GM18907 (cell line): ENCODE results near the gene TBRG4.

Experiments used
- ATAC-seq: cut with Tn5 transposase; IDR thresholded peaks from one replicate; pipeline ENCODE4 v1.9.1; 2021; ENCODE audit warnings: mild to moderate bottlenecking, moderate library complexity; ENCODE audit not compliant: unreplicated experiment

TBRG4 gene

GRCh38 chr7:45145881-45146280 lies 34.4 kb upstream of the TBRG4 start:
- no peak for ATAC-seq

- no peak for ATAC-seq
Measured at GRCh38 chr7:45143616-45144015, 32.1 kb upstream of the TBRG4 start.

DNA sequence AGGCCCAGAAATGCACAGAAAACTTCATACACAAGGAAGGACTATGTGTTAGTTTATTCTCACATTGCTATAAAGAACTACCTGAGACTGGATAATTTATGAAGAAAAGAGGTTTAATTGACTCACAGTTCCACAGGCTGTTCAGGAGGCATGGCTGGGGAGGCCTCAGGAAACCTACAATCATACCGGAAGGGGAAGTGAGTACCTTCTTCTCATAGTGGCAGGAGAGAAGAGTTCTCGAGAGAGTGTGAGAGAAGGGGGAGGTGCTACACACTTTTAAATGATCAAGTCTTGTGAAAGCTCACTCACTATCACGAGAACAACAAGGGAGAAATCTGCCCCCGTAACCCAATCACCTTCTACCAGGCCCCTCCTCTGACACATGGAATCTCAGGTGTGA lies 29.3 kb upstream of the TBRG4 start:
- ATAC-seq: no peak

DNA sequence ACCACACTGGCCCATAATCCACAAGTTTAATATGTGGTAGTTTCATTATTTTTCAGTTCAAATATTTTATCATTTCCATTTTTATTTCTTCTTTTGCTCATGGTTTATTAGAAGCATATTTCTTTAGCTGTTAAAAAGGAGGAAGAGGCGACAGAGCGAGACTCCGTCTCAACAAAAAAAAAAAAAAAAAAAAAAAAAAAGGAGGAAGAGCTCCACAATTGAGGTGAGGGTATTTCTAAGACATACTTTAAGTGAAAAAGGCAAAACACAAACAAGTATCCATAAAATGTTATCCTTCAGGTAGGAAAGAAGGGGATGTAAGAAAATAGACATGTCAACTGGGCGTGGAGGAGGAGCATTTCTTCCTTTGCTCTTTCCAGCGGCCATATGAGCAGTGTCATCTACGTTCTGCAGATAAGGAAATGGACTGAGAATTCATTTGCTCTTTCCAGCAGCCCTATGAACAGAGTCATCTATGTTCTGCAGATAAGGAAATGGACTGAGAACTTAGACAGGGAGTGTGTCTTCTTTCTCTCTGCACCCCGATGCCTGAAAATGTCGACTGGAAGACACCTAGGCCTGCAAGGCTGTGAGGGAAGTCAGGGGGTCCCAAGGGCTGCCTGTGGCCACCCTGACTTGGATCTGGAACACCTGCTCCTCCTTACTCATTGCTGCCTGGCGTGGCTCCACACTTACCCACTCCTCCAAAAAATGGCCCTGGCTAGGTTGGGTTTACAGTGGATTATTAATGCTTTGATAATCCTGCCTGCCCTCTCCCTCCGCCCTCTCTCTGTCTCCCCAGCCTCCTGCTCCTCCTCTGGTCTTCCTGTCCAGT lies 27.2 kb upstream of the TBRG4 start:
- no peak for ATAC-seq

DNA sequence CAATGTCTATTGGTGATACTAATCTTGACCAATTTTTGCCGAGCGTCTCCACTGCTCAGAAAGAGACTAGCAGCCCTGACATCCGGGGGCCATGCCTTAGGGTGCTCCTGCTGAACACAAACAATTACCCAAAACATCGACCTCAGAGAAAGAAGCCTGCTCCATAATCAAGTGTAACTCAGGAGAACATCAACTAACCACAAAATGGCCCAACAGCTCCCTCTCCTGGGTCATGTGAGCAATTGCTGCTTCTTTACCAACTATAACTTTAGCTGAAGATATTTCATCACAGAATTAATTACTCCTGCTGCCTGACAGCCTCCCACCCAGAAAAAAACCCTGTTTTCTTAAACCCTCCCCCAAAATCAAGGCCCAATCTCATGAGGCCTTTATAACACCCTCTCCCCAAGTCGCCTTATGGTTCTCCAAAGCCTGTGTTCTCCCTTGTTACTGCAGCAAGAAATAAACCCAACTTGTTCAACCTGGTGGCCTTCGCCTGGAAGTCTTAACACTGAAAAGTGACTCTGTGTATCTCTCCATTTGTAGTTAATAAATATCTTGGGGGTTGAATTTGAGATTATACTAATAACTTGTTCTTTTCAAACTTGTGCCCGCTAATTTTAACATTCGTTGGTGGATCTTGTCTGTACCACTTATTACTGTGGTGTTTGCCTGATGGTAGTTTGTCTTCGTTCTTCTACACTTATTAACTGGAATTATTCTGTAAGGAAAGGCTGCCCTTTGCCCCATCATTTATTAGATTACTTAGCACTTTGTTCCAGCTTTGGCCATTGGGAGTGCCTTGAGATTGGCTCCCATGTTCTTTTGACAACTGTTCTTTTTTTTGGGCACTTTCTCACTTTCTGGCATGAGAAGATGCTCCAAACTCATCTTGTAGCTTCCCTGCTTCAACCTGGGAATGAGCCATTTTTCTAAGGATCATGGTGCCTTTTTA lies 24.9 kb upstream of the TBRG4 start:
- peak; percentile 60 for ATAC-seq

GRCh38 chr7:45133877-45134276 lies 22.4 kb upstream of the TBRG4 start:
- no peak for ATAC-seq

GRCh38 chr7:45133352-45133751 lies 21.9 kb upstream of the TBRG4 start:
- no peak for ATAC-seq

DNA sequence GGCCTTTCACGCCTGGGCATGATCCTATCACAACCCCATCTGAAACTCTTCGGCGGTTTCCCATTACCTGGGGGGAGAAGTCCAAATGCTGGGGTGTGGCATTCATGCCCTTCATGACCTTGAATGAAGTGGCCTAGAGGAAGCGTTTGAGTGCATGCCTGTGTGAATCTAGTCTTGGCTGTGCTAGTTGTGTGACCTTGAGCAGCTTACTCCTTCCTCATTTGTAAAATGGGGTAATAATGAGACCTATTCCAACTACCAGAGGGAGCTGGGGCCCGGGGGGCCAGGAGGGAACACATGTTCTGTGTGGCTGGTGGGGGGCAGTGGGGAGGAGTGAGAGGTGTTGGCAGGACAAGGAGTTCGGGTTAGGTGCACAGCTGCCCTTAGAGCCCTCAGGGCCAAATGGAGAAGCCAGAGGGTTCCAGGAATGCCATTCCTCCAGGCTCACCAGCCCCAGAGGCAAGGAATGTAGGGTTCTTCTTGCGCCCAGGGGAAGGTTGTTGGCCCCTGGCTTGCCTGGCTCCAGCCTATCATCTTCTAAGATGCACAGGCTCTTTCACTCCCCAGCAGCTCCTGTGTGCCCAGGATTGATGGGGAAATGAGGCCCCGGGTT lies 21.3 kb upstream of the TBRG4 start:
- no peak for ATAC-seq

- no peak for ATAC-seq
Measured at GRCh38 chr7:45131891-45132290, 20.4 kb upstream of the TBRG4 start.

DNA sequence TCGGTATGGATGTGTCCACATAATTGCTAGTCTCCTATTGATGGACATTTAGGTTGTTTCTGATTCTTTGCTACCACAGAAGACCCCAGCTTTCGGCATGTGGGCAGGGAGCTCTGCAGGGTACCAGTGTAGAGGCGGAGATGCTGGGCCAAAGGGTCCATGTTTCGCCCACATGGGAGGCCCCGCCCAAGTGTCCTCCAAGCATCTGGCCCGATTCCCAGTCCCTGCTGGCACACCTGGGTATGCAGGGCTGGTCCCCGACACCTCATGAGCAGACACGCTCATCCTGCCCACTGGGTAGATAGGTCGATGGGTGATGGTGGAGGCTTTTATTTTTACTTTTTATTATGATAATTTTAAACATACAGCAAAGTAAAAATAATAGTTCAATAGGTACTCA lies 19.4 kb upstream of the TBRG4 start:
- ATAC-seq: no peak

DNA sequence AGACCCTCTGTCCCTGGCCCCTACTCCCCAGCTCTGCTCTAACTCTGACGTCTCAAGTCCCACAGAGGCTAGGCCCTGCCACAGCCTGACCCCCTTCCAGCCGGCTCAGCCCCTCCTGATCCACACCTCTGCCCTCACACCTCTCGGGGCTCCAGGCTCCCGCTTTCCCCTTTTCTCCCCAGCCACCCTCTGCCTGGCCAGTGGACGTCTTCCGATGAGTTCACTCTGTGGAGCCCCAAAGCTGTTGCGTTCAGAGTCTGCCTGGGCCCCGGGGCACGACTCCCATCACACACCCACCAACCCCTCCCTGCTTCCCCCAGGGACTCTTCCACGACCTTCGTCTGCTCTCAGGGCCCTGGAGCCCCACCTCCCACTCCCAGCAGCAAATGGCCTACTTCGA lies 18.4 kb upstream of the TBRG4 start:
- no peak for ATAC-seq

DNA sequence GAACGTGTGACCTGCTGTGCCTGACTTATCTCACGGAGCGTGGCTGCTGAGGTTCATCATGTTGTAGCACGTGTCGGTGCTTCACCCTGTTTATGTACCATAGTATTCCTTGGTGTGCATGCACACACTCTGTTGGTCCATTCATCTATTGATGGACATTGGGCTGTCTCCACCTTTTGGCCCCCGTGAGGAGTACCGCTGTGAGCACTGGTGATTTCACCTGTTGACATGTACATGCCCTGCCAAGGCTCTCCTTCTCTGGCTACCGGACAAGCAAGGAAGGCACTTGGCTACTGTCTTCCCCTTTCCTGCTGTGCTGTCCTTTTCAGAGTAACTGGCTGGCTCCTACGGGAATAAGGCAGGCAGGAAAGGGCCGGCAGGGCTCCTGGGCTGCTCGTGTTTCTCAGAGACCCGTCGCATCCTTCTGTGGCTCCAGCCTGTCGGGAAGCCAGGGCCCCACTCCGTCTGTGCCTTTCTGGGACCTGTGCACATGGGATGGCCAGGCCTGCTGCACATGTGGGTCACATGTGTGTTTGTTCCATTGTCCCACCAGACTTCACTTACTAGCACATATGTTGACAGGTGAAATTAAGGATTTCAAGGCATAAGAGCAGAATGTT lies 17.8 kb upstream of the TBRG4 start:
- ATAC-seq: no peak

GRCh38 chr7:45126920-45127319 lies 15.4 kb upstream of the TBRG4 start:
- no peak for ATAC-seq

DNA sequence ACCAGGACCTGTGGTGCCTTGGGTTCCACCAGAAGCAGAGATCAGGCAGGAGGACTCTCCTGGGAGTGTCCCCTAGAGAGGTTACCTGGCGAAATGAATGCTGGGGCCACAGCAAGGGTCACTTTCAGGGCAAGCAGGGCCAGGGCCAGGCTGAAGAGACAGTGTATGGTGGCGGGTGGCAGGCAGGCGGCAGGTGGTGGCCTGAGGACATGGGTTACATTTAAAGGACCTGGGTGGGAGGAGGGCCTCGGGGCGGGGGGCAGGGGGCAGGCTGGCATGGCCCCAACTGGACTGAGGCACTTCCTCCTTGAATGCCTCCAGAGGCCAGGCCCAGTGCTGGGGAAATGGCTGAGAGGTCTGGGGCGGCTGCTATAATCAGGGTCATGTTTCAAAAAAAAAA lies 14.7 kb upstream of the TBRG4 start:
- no peak for ATAC-seq

DNA sequence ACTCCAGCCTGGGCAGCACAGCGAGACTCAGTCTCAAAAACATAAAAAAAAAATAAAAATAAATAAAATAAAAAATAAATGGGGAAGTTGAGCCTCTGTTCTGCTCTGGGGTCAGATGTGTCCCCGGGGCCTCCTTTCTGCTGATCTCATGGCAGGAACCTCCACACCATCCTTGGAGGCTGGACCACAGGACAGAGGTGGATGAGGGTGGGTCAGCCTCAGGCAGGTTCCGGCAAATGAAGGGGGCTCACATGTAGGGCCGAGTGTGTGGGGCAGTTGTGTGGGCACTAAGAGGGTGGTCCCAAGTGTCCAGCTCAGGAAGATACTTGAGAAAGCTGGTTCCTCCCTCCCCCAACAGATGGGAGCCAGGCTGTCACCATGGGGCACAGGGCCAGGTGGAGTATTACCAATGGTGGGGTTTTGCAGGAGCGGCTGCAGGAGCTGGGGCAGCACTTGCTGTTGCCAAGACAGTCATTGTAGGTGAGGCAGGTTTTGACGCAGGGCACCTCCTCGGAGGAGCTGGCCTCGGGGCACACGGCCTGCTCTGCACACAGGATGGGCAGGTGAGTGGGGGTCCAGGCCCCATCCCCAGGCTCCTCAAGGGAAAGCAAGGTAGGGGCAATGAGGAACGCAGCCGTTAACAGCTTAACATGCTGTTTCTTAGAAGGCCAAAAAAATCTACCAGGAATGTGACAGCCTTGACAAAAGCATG lies 13.9 kb upstream of the TBRG4 start:
- no peak for ATAC-seq

- no peak for ATAC-seq
Measured at GRCh38 chr7:45123913-45124710, 12.6 kb upstream of the TBRG4 start.

GRCh38 chr7:45122975-45123860 lies 11.7 kb upstream of the TBRG4 start:
- ATAC-seq: no peak

GRCh38 chr7:45119550-45119949 lies 8.1 kb upstream of the TBRG4 start:
- ATAC-seq: no peak

- no peak for ATAC-seq
Measured at GRCh38 chr7:45118889-45119331, 7.4 kb upstream of the TBRG4 start.
